HG02884 (cell line): ENCODE results near the gene APOBEC3F.
"Not testable (repeated sequence)": the region's sequence is repeated elsewhere in the genome, so short reads cannot be mapped to it uniquely, and the experiment has no call there.

Experiments
- ATAC-seq: cut with Tn5 transposase; IDR thresholded peaks from one replicate; pipeline ENCODE4 v1.9.1; 2021; ENCODE audit warnings: mild to moderate bottlenecking, moderate library complexity; ENCODE audit not compliant: unreplicated experiment

Gene APOBEC3F

GRCh38 chr22:39040538-39041296 is at the start of gene APOBEC3F:
Gene APOBEC3F (plus strand): TSS chr22:39040864. CDS start chr22:39040961, 97 bp downstream.
- peak; percentile 92 for ATAC-seq

GRCh38 chr22:38992871-38993371 is 47.7 kb upstream of the APOBEC3F start:
- ATAC-seq: not testable (repeated sequence)

- ATAC-seq: no peak
Measured at GRCh38 chr22:38996105-38996504, 44.6 kb upstream of the APOBEC3F start.

GRCh38 chr22:38997518-38997917 is 43.1 kb upstream of the APOBEC3F start:
- no peak for ATAC-seq

- ATAC-seq: no peak
Measured at GRCh38 chr22:39003165-39003638, 37.5 kb upstream of the APOBEC3F start.

GRCh38 chr22:39007177-39007576 is 33.5 kb upstream of the APOBEC3F start:
- ATAC-seq: no peak

- ATAC-seq: not testable (repeated sequence)
Measured at GRCh38 chr22:39008271-39008850, 32.3 kb upstream of the APOBEC3F start.

GRCh38 chr22:39010946-39011345 is 29.7 kb upstream of the APOBEC3F start:
- ATAC-seq: no peak

GRCh38 chr22:39012533-39013511 is 27.8 kb upstream of the APOBEC3F start:
- ATAC-seq: no peak

- not testable (repeated sequence) for ATAC-seq
Measured at GRCh38 chr22:39013561-39013941, 27.1 kb upstream of the APOBEC3F start.

- peak; percentile 60 for ATAC-seq
Measured at GRCh38 chr22:39013942-39014722, 26.5 kb upstream of the APOBEC3F start, which contains the start of gene APOBEC3C. Gene APOBEC3C (plus strand): TSS chr22:39014257. CDS start chr22:39014363, 106 bp downstream.

GRCh38 chr22:39014723-39015121 is 25.9 kb upstream of the APOBEC3F start:
- not testable (repeated sequence) for ATAC-seq

GRCh38 chr22:39016592-39016991 is 24.1 kb upstream of the APOBEC3F start:
- no peak for ATAC-seq

- no peak for ATAC-seq
Measured at GRCh38 chr22:39017596-39018365, 22.9 kb upstream of the APOBEC3F start.

- not testable (repeated sequence) for ATAC-seq
Measured at GRCh38 chr22:39020021-39020651, 20.5 kb upstream of the APOBEC3F start.

GRCh38 chr22:39021552-39022250 is 19.0 kb upstream of the APOBEC3F start:
- no peak for ATAC-seq

GRCh38 chr22:39024519-39025308 is 15.9 kb upstream of the APOBEC3F start:
- ATAC-seq: no peak
